Fibroblast of villous mesenchyme (primary cell): Measurements from ENCODE around the gene RUNX1. TPM values are rescaled to one million over a fixed set of nuclear protein-coding genes. Genes with fewer than 3 reads are reported as not detected.

ENCODE experiments used
- DNase-seq: peaks from one replicate; pipeline ENCODE4 v3.0.0-alpha.2; 2010; ENCODE audit warnings: low read depth
- H3K4me3 ChIP-seq: 2 replicates; pipeline ENCODE4 v1.5.1; 2011; ENCODE audit warnings: low read depth, mild to moderate bottlenecking, low read length
- total RNA-seq: library from RNA; depleted of rRNA; stranded (reverse); fragments of >200 nt; gene quantifications from 2 replicates; pipeline ENCODE4 v1.2.3, GENCODE V29; 2012
- TF ChIP-seq, protein P1 (sequence below): IDR thresholded peaks from 2 replicates; pipeline ENCODE4 v1.5.1; 2012; ENCODE audit warnings: low read depth, mild to moderate bottlenecking, low read length; ENCODE audit not compliant: insufficient read depth

RUNX1 gene
- total RNA-seq, 1 donor: 21.6 TPM

DNA sequence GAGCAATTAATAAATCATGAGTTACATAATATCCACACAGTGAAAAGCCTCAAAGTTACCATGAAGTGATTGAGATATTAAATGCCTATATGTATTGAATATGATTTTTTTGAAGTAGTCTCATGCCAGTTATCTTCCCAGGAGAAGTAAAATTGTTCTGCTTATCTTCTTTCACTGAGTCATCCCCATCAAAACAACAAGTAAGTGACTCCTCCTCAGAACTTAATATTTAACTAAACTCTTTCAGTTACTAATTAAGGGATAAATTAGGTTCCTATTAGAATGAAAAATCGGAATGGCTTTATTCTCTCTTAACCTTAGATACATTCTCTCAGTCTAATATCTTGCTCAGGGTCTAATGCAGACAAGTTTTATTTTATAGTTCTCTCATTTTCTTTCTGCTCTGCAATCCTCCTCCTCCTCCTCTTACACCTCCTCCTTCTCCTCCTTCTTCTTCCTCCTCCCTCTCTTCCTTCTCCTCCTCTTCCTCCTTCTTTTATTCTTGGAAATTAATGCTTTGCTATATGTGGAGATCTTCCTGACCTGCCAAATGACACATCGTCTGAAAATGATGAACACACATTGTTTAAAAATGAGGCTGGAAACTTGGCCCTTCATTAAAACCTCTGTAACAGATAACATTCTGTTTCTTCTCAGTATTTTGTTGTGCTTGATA lies 110.9 kb downstream of the RUNX1 start:
- no peak for DNase-seq
- TF ChIP-seq, protein P1, sequence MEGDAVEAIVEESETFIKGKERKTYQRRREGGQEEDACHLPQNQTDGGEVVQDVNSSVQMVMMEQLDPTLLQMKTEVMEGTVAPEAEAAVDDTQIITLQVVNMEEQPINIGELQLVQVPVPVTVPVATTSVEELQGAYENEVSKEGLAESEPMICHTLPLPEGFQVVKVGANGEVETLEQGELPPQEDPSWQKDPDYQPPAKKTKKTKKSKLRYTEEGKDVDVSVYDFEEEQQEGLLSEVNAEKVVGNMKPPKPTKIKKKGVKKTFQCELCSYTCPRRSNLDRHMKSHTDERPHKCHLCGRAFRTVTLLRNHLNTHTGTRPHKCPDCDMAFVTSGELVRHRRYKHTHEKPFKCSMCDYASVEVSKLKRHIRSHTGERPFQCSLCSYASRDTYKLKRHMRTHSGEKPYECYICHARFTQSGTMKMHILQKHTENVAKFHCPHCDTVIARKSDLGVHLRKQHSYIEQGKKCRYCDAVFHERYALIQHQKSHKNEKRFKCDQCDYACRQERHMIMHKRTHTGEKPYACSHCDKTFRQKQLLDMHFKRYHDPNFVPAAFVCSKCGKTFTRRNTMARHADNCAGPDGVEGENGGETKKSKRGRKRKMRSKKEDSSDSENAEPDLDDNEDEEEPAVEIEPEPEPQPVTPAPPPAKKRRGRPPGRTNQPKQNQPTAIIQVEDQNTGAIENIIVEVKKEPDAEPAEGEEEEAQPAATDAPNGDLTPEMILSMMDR: no peak
- H3K4me3 ChIP-seq: no peak overlapping the region

- TF ChIP-seq, protein P1: no peak
- DNase-seq: no peak
- no peak overlapping the region for H3K4me3 ChIP-seq
These were observed 112.1 kb downstream of the RUNX1 start for GRCh38 chr21:34936883-34937563.

GRCh38 chr21:34936371-34936789 lies 112.7 kb downstream of the RUNX1 start:
- no peak overlapping the region for H3K4me3 ChIP-seq
- TF ChIP-seq, protein P1: no peak
- no peak for DNase-seq

DNA sequence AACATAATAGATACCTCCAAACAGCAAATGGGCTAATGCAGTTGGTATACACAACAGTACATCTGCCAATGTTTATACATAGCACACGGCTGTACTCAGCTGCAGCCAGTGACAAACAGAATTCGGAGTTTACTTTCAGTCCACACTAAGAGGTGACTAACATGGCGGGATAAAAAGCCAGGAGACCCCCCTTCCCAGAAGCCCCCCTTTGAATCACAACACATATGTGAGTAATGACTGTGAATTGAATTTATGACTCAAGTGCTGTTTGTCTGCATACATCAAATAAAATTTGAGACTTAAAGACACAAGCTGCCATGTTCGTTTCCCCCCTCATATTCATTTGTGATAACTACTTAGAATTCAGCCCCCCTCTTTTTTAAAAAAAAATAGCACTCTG lies 113.2 kb downstream of the RUNX1 start:
- DNase-seq: no peak
- TF ChIP-seq, protein P1: no peak
- no peak overlapping the region for H3K4me3 ChIP-seq

GRCh38 chr21:34935452-34935851 lies 113.7 kb downstream of the RUNX1 start:
- DNase-seq: no peak
- TF ChIP-seq, protein P1: no peak

GRCh38 chr21:34934350-34934749 lies 114.8 kb downstream of the RUNX1 start:
- DNase-seq: no peak
- no peak overlapping the region for H3K4me3 ChIP-seq
- TF ChIP-seq, protein P1: no peak

More at GRCh38 chr21:34935452-34935851, 113.7 kb downstream of the RUNX1 start:
- H3K4me3 ChIP-seq: no peak overlapping the region
